HG03103 (cell line): ENCODE data around the gene RAB39A.
"Not testable (repeated sequence)": the region's sequence is repeated elsewhere in the genome, so short reads cannot be mapped to it uniquely, and the experiment has no call there.

Source experiments
- ATAC-seq: cut with Tn5 transposase; IDR thresholded peaks from one replicate; pipeline ENCODE4 v1.9.1; 2021; ENCODE audit warnings: low read depth; ENCODE audit not compliant: unreplicated experiment

The RAB39A gene, protein sequence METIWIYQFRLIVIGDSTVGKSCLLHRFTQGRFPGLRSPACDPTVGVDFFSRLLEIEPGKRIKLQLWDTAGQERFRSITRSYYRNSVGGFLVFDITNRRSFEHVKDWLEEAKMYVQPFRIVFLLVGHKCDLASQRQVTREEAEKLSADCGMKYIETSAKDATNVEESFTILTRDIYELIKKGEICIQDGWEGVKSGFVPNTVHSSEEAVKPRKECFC

DNA sequence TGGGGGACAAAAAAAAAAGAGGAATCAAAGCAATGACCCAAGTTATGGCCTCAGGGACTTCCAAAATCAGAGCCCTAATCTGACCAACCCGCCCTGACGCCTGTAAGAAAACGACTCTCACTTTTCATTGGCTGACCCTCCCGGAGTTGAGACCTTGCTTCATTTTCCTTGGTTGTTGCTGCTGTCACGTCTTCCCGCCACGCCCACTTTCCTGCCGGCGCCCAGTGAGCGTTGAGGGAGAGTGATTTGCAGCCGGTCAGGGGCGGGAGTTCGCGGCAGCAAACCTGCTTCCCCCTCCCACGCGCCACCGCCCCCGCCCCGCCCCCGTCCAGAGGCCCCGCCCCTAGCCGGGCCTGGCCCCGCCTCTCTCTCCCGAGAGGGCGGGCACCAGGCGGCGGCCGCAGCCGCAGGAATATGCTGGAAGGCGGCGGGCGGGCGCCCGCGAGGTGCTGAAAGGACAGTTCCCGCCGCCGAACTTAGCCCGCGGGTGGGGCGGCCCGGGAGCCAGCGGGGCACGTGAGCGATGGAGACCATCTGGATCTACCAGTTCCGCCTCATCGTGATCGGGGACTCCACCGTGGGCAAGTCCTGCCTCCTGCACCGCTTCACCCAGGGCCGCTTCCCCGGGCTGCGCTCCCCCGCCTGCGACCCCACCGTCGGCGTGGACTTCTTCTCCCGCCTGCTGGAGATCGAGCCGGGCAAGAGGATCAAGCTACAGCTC lies at the start of gene RAB39A:
RAB39A (plus strand) TSS at position 403 of the 721 bp plus-strand sequence; CDS start at position 524, 121 bp downstream.
- peak; percentile 90 for ATAC-seq

DNA sequence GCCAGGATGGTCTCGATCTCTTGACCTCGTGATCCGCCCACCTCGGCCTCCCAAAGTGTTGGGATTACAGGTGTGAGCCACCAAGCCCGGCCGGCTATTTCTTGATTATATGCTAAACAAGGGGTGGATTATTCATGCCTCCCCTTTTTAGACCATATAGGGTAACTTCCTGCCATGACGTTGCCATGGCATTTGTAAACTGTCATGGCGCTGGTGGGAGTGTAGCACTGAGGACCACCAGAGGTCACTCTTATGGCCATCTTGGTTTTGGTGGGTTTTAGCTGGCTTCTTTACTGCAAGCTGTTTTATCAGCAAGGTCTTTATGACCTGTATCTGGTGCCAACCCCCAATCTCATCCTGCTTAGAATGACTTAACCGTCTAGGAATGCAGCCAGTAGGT lies 46.8 kb upstream of the RAB39A start:
- not testable (repeated sequence) for ATAC-seq

DNA sequence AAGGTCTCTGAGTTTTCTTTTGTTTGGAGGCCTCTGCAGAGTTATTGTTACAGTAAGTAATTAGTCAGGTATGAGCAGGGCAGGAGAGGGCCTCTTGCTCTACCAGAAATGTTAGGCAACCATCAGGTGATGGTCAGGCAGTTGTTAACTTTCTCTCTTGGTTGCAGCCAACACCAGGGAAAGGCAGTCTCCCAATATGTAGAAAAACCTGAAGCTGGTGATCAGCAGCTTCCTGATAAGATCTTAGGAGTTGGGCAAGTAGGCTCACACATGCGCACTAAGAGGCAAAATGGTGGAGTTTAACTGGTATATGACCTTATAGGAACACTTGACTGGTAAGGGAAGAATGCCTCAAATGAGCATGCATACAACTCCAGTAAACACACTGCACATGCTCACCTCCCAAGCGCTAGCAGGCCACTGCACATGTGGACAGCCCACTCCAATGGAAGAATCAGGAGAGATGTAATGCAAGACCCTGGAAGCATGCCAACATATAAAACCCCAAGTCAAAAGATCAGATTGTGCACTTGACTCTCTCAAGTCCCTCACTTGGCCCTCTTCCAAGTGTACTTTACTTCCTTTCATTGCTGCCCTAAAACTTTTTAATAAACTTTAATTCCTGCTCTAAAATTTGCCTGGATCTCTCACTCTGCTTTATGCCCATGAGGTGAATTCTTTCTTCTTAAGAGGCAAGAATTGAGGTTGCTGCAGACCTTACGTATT lies 46.0 kb upstream of the RAB39A start:
- ATAC-seq = no peak

DNA sequence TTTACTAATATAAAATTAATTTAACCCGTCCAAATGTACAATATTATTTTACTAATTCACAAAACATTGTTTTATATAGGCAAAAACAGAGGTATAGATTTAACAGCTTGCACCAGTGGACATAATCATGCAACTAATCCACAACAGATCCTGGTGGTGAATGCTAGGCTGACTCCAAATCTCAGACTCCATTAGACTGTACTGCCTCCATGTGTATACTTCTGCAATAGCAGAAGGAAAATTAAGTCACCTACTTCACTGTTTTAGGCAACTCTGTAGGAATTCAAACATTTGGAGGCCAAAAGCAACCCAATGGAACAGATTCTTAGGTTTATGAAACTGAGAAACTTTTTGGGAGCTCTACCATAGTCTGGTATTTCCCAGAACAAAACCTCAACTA lies 30.0 kb upstream of the RAB39A start:
- peak; percentile 71 for ATAC-seq

DNA sequence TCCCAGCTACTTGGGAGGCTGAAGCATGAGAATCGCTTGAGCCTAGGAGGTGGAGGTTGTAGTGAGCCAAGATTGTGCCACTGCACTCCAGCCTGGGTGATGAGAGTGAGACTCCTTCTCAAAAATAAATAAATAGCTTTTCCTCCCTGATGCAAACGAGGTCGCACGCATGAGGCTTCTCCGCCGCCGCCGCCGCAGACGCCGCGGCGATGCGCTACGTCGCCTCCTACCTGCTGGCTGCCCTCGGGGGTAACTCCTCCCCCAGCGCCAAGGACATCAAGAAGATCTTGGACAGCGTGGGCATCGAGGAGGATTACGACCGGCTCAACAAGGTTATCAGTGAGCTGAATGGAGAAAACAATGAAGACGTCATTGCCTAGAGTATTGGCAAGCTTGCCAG lies 20.0 kb upstream of the RAB39A start:
- ATAC-seq = no peak

DNA sequence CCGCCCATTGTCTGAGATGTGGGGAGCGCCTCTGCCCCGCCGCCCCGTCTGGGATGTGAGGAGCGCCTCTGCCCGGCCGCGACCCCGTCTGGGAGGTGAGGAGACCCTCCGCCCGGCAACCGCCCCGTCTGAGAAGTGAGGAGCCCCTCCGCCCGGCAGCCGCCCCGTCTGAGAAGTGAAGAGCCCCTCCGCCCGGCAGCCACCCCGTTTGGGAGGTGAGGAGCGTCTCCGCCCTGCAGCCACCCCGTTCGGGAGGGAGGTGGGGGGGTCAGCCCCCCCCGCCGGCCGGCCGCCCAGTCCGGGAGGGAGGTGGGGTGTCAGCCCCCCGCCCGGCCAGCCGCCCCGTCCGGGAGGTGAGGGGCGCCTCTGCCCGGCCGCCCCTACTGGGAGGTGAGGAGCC lies 15.8 kb upstream of the RAB39A start:
- not testable (repeated sequence) for ATAC-seq

DNA sequence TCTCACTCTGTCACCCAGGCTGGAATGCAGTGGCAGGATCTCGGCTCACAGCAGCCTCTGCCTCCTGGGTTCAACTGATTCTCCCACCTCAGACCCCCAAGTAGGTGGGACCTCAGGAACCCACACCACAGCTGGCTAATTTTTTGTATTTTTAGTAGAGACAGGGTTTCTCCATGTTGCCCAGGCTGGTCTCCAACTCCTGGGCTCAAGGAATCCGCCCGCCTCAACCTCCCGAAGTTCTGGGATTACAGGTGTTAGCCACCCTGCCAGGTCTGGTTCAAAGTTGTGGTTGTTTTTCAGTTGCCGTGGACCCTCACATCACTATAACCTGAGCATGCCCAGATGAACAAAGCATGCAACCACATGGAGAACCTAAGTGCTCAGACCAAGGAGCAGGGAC lies 13.0 kb upstream of the RAB39A start:
- no peak for ATAC-seq

DNA sequence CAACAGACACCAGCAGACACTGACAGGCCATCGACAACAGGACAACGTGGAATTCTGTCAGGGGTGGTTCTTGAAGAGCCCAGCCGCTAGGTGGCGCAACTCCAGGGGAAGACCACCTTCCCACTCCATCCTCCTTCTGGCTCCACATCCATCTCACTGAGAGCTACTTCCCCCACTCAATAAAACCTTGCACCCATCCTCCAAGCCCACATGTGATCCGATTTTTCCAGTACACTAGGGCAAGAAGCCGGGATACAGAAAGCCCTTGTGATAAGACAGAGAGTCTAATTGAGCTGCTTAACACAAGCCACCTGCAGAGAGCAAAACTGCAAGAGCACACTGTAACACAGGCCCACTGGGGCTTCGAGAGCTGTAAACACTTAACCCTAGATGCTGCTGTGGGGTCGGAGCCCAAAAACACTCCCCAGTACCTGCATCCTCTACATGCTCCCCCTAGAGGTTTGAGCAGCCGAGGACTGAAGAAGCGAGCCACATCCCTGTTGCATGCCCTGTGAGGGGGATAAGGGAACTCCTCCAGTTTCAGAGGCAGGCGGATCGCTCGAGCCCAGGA lies 11.5 kb upstream of the RAB39A start:
- no peak for ATAC-seq

DNA sequence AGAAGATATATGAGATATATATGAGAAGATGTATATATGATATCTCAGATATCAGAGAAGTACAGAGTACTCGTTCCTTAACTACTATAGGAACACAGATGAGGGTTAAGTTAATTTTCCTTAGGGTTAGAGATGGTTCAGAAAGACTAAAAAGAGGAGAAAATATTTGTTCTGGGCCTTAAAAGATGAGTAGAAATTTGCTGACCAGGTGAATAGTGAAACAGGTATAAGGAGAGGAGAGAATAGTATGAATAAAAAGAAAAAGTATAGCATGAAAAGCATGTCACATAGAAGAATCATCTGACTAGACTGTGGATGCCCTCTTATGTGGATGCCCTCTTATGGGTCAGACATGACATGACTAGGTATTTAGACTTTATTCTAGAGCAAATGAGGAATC lies 6.3 kb upstream of the RAB39A start:
- no peak for ATAC-seq

DNA sequence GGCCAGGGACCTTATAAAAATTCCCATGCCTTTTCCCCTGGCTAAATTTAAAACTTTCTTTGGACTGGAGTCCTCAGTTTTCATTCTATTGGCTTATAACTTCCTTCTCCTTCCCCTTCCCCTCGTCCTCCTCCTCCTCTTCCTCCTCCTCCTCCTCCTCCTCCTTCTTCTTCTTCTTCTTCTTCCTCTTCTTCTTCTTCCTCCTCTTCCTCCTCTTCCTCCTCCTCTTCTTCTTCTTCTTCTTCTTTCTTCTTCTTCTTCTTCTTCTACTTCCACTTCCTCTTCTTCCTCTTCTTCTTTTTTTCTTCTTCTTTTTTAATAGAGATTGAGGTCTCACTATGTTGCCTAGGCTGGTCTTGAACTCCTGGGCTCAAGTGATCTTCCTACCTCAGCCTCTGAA lies 4.7 kb upstream of the RAB39A start:
- not testable (repeated sequence) for ATAC-seq

DNA sequence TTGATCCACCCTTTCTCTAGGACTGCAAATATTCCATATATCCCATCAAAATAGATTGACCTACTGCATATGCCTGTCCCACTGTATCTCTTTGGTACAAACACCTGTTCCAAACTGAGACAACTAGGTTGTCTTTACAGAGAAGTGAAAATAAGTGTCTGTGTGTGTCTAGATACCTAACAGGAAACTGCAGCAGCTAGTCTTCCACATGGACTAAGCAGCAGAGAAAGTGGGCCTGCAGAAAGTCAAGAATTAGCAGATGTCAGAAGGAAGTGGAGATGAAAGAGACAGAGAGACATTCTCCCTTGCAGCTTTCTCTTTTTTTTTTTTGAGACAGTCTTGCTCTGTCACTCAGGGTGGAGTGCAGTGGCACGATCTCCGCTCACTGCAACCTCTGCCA lies 3.9 kb upstream of the RAB39A start:
- ATAC-seq = no peak

DNA sequence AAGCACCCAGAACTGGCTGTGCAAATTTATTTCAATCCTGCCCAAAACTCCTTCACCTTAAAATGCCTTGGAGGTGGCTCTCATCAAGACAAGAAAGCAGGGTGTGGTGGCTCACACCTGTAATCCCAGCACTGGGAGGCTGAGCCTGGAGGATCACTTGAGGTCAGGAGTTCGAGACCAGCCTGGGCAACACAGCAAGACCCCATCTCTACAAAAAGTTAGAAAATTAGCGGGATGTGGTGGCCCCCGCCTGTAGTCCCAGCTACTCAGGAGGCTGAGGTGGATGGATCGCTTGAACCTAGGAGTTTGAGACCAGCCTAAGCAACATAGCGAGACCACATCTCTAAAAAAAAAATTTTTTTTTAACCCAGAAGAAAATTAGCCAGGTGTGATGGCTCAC lies 689 bp upstream of the RAB39A start:
- ATAC-seq = no peak

DNA sequence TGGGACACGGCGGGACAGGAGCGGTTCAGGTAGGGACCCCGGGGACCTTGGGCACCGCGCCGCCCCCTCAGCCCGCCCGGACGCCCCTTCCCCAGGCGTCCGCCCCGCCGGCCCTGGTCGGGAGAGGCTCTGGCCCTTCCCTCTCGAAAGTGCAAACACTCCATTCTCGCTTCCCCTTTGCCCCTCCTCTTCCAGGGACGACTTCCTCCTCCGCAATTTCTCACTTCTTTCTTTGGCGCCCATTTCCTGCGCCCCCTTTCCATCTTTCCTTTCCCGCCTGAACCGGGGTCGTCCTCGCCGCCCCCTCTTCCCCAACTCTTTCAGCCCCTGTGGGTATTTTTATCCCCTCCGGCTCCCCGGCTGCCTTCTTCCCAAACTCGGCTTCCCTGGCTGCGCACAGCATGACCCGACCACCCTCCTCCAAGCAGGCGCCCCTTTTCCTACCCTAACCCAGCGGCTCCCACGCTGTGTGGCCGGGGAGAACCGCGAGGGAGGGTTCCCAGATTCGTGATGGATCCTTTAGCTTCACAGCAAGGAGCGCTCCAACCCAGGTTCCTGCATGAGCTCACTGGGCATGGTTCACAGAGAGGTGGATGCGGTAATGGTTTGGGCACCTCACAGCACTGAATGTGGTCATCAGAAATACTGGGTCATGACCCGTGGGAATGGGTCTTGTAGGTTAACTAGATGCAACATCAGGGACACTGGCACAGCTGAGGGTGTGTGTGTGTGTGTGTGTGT lies 689 bp downstream of the RAB39A start:
- ATAC-seq = peak; percentile 6

DNA sequence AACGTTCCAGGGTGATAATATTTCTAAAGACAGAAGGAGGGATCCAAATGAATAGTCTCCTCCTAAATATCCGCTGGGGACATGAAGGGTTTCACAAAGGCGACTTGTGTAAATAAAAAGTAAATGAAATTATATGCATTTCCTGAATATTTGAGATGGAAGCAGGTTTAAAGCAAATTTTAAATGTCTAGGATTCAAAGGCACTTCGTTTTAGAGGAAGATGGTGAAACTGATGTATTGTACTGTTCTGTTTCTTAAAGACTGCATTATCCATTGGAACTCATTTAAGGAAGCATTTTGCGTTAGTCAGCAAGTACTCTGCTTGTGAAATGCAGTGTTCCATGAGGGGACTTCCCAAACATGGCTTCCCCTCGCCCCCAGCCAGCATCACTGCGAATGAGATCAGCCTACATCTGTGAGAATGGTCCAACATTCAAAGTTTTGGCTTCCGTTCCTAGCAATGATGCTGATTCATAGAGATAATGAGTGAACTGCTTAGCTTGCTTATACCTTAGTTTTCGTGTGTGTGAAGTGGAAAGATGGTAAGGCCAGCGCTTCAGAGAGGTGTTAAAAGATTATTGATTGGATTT lies 1.5 kb downstream of the RAB39A start:
- ATAC-seq = no peak

DNA sequence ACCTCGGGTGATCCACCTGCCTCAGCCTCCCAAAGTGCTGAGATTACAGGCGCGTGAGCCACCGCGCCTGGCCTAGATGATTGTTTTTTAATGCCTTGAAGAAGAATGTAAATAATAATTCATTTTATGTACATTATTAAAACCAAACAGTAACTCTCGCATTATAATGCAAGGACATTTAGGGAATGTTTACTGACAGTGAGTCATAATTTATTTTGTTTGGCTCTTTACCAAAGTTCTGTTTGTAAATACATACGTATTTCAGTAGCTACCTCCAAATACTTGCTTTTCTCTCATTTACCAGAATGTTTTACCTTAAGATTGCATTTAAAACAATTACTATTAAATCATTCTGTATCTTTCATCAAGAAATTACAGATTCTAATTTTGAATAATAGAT lies 3.0 kb downstream of the RAB39A start:
- no peak for ATAC-seq

DNA sequence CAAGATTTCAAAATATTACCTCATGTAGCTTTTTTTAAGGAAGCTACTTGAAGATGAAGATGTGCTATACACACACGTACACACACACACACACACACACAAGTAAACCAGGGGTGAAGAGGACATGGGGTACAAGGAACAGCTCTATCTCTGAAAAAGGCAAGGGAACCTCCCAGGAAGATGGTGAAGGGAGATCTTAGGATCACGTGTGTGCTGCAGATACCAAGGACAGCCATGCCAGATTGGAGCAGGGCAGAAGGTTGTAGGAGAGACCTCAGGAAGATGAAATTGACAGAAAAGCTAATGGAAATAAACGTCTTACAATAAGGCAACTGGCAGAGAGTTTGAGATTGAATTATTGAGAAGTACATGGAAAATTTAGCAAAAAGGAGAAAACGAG lies 19.7 kb downstream of the RAB39A start:
- no peak for ATAC-seq

DNA sequence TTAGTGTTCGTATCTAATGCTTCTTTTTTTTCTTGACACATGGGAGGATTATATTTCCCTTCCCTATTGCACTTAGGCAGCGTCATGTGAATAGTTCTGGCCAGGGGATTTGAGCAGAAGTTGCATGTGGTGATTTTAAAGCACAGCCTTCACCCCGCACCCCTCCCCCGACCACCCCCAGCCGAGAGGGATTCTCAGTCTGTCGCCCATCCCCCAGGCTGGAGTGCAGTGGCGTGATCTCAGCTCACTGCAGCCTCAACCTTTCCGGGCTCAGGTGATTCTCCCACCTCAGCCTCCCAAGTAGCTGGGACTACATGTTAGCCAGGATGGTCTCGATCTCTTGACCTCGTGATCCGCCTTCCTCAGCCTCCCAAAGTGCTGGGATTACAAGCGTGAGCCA lies 20.1 kb downstream of the RAB39A start:
- not testable (repeated sequence) for ATAC-seq

DNA sequence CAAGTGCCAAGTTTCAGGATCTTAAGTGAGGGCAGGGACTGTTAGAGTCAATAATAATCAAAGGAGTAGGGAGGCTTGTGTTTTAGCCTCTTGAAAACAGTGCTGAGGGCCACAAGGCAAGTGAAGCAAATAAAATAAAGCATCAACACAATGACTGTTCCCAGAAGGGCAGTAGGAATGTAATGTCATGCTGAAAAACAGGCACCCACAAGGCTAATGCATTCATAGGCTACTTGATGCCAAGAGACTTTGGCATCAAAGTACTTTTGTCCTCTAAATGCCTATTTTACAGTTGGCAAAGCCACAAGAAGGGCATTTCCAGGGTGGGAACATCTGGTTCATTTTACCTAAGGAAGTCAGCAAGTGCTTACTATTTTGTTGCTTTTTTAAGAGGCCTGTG lies 22.9 kb downstream of the RAB39A start:
- ATAC-seq = no peak

DNA sequence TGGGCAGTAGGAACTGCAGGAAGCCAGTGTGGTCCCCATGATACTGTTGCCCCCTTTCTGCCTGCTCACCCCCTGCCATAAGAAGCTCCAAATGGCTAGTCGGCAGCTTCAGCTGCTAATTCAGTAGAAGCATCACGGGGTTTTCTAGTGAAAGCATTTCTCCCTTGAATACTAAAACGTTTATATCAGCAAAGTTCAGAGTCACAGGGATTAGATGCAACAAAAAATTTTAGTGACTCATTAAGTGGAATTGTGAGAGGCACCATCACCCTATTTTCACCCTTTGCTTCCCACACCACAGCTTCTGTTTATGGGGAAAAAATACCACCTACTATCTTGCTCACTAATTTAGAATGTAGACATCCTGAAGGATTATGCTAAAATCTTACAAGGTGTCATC lies 25.2 kb downstream of the RAB39A start:
- no peak for ATAC-seq

DNA sequence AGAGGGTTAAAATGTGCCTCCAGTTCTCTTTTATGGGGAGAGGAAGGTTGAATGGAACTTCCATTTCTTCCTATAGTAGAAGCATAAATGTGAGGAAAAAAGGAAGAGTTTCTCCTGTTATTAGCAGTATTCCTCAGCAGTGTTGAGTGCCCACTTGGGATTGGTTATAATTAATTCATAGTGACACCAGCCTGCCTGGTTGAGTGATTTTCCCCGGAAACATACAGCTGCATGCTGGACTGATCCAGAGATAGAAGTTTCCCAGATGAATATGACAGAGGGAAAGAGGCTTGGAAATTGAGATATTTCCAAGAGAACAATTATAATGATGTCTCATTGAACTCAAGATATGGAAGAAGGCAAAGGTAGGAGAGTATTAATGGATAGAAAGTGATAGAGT lies 28.3 kb downstream of the RAB39A start:
- no peak for ATAC-seq
